Activated B cell treated with CpG ODN at 0.5 μM for 24 hours (primary cell): Measurements from ENCODE around the gene GCA. TPM values are rescaled to one million over a fixed set of nuclear protein-coding genes. Genes with fewer than 3 reads are reported as not detected.

Experiments
- ATAC-seq: fragments of 200-7000 bp; cut with Tn5 transposase; one replicate; pipeline ENCODE4 v1.10.0; 2021; ENCODE audit warnings: low read depth, mild to moderate bottlenecking, moderate library complexity
- CTCF ChIA-PET: fragments of 350-600 bp; sonication (Branson Sonifier 250); formaldehyde crosslinking; loops from one replicate; lab custom pipeline; 2021; ENCODE audit warnings: antibody characterized with exemption; lab: Charles Lee
- POLR2A ChIA-PET: fragments of 350-600 bp; sonication (Branson Sonifier 250); formaldehyde crosslinking; loops from one replicate; lab custom pipeline; 2021; ENCODE audit warnings: antibody characterized with exemption; lab: Charles Lee
- DNase-seq: peaks from one replicate; pipeline ENCODE4 v3.0.0; 2022
- H3K27ac Mint-ChIP-seq: one replicate; pipeline ENCODE4 v1.8.0; 2020; ENCODE audit warnings: mixed read lengths
- H3K27me3 Mint-ChIP-seq: one replicate; pipeline ENCODE4 v1.8.0; 2021; ENCODE audit warnings: mixed read lengths
- H3K36me3 Mint-ChIP-seq: one replicate; pipeline ENCODE4 v1.8.0; 2021; ENCODE audit warnings: low read depth, mixed read lengths
- H3K4me1 Mint-ChIP-seq: one replicate; pipeline ENCODE4 v1.8.0; 2021; ENCODE audit warnings: mixed read lengths
- H3K4me3 Mint-ChIP-seq: one replicate; pipeline ENCODE4 v1.8.0; 2020; ENCODE audit warnings: mild to moderate bottlenecking, mixed read lengths
- H3K9me3 Mint-ChIP-seq: one replicate; pipeline ENCODE4 v1.8.0; 2020; ENCODE audit warnings: mixed read lengths
- intact Hi-C: fragments of 100-400 bp; cut with micrococcal nuclease; formaldehyde crosslinking; loops from one replicate; pipeline ENCODE4 v1.15.1; 2024
- total RNA-seq: library from RNA; stranded (reverse); gene quantifications from 2 replicates; pipeline ENCODE4 v1.2.3, GENCODE V29; 2022
- TF ChIP-seq, protein P1 (sequence below): fragments of 200-600 bp; IDR thresholded peaks from one replicate; pipeline ENCODE4 v1.8.0; 2022; ENCODE audit warnings: antibody characterized with exemption, mild to moderate bottlenecking

GCA gene
- total RNA-seq, 1 donor from 2014 or later = 33.9 TPM

- ATAC-seq = peak; percentile 56
- CTCF ChIA-PET = interaction anchor here (0.6 to 5.2 kb wide), 17 partner anchors 9 to 186 kb away, joined by 3 to 73 read pairs (median 6); partner anchors contain the start of genes GCA and IFIH1
- Mint-ChIP-seq H3K9me3 (no peaks in the 10 kb centered on the region), H3K27me3 (no peaks in the 10 kb centered on the region), H3K36me3 (no peaks in the 10 kb centered on the region), H3K4me3 (no peak overlapping the region), H3K27ac (no peak overlapping the region), H3K4me1 (no peaks in the 10 kb centered on the region)
- TF ChIP-seq, protein P1, sequence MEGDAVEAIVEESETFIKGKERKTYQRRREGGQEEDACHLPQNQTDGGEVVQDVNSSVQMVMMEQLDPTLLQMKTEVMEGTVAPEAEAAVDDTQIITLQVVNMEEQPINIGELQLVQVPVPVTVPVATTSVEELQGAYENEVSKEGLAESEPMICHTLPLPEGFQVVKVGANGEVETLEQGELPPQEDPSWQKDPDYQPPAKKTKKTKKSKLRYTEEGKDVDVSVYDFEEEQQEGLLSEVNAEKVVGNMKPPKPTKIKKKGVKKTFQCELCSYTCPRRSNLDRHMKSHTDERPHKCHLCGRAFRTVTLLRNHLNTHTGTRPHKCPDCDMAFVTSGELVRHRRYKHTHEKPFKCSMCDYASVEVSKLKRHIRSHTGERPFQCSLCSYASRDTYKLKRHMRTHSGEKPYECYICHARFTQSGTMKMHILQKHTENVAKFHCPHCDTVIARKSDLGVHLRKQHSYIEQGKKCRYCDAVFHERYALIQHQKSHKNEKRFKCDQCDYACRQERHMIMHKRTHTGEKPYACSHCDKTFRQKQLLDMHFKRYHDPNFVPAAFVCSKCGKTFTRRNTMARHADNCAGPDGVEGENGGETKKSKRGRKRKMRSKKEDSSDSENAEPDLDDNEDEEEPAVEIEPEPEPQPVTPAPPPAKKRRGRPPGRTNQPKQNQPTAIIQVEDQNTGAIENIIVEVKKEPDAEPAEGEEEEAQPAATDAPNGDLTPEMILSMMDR = no peak
- DNase-seq = no peak
- POLR2A ChIA-PET = interaction anchor here (0.7 to 1.3 kb wide), 2 partner anchors 12 to 16 kb away, joined by 3 to 11 read pairs; partner anchors contain the start of gene IFIH1
- intact Hi-C loops = loop anchor here (1.0 kb wide), 4 partner anchors 15 to 181 kb away; no protein-coding TSS in a partner anchor
These were observed 10.0 kb upstream of the GCA start for GRCh38 chr2:162333968-162334367.

- no peak for ATAC-seq
- no peaks in the 10 kb centered on the region for H3K36me3 Mint-ChIP-seq
- TF ChIP-seq, protein P1 = no peak
- no peaks in the 10 kb centered on the region for H3K9me3 Mint-ChIP-seq
- intact Hi-C loops = no loop called here
- H3K27ac Mint-ChIP-seq = no peak overlapping the region
- no peaks in the 10 kb centered on the region for H3K4me1 Mint-ChIP-seq
- no peaks in the 10 kb centered on the region for H3K27me3 Mint-ChIP-seq
- DNase-seq = no peak
- no peak overlapping the region for H3K4me3 Mint-ChIP-seq
- CTCF ChIA-PET = interaction anchor here (1.2 kb wide), 1 partner anchor 40 kb away, joined by 4 read pairs; no protein-coding TSS in a partner anchor
- POLR2A ChIA-PET = interaction anchor here (2.0 kb wide), 1 partner anchor 20 kb away, joined by 5 read pairs; the partner anchor contains the start of gene IFIH1
These were observed 6.1 kb upstream of the GCA start for GRCh38 chr2:162337868-162338267.

DNA sequence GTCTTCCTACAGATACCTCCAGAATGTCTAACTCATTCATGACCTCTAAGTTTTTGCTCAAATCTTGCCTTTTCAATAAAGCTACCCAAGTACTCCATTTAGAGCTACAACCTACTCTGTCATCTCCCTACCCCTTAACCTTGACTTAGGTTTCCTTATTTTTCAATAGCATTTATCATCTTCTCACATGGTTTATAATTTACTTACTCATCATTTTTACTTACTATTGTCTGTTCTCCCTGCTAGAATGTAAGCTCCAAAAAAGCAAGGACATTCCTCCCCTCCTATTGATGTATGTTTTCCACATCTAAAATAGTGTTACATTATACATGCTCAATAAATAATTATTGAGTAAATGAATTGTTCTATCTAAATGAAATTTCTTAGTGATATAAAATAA lies 3.1 kb upstream of the GCA start:
- Mint-ChIP-seq H3K4me1 (peaks cover 14% of the 10 kb centered on the region), H3K4me3 (no peak overlapping the region), H3K27ac (no peak overlapping the region), H3K9me3 (no peaks in the 10 kb centered on the region), H3K27me3 (no peaks in the 10 kb centered on the region), H3K36me3 (peaks cover 5% of the 10 kb centered on the region)
- DNase-seq (no peak), ATAC-seq (no peak)
- TF ChIP-seq, protein P1 = no peak
- intact Hi-C loops = loop anchor here (10.0 kb wide), 1 partner anchor 1036 kb away; the partner anchor contains the start of gene PSMD14
- ChIA-PET POLR2A (interaction anchor here (3.9 kb wide), 1 partner anchor 23 kb away, joined by 32 read pairs; the partner anchor contains the start of gene IFIH1), CTCF (no interaction called here)

GRCh38 chr2:162342321-162342720 lies 1.6 kb upstream of the GCA start:
- H3K36me3 Mint-ChIP-seq = peaks cover 5% of the 10 kb centered on the region
- no peak for ATAC-seq
- no peaks in the 10 kb centered on the region for H3K9me3 Mint-ChIP-seq
- POLR2A ChIA-PET = interaction anchor here (2.0 to 3.9 kb wide), 2 partner anchors 13 to 24 kb away, joined by 5 to 32 read pairs; partner anchors contain the start of gene IFIH1
- H3K4me3 Mint-ChIP-seq = no peak overlapping the region
- no peak overlapping the region for H3K27ac Mint-ChIP-seq
- intact Hi-C loops = loop anchor here (10.0 kb wide), 1 partner anchor 1038 kb away; the partner anchor contains the start of gene PSMD14
- CTCF ChIA-PET = interaction anchor here (1.0 to 1.9 kb wide), 2 partner anchors 8 to 44 kb away, joined by 3 to 6 read pairs; no protein-coding TSS in a partner anchor
- DNase-seq = no peak
- peaks cover 18% of the 10 kb centered on the region for H3K4me1 Mint-ChIP-seq
- H3K27me3 Mint-ChIP-seq = no peaks in the 10 kb centered on the region
- TF ChIP-seq, protein P1 = no peak

GRCh38 chr2:162342841-162343240 lies 1.1 kb upstream of the GCA start:
- CTCF ChIA-PET = interaction anchor here (1.0 to 1.9 kb wide), 3 partner anchors 9 to 122 kb away, joined by 3 to 7 read pairs (median 6); no protein-coding TSS in a partner anchor
- DNase-seq (no peak), ATAC-seq (no peak)
- POLR2A ChIA-PET = interaction anchor here (2.0 to 3.9 kb wide), 2 partner anchors 14 to 25 kb away, joined by 5 to 32 read pairs; partner anchors contain the start of gene IFIH1
- no peak overlapping the region for H3K4me3 Mint-ChIP-seq
- H3K4me1 Mint-ChIP-seq = peaks cover 18% of the 10 kb centered on the region
- H3K27me3 Mint-ChIP-seq = no peaks in the 10 kb centered on the region
- peaks cover 5% of the 10 kb centered on the region for H3K36me3 Mint-ChIP-seq
- H3K27ac Mint-ChIP-seq = no peak overlapping the region
- intact Hi-C loops = loop anchor here (10.0 kb wide), 1 partner anchor 1038 kb away; the partner anchor contains the start of gene PSMD14
- TF ChIP-seq, protein P1 = no peak
- no peaks in the 10 kb centered on the region for H3K9me3 Mint-ChIP-seq
